Body of pancreas (tissue), 4 donors: ENCODE data around the gene ADRM1. TPM values are rescaled to one million over a fixed set of nuclear protein-coding genes. Genes with fewer than 3 reads are reported as not detected.

Experiments
- ATAC-seq: fragments of 150-250 bp; one replicate; pipeline ENCODE4 v1.9.1; 2016
- DNase-seq, 4 donors: peaks; one replicate each; pipeline ENCODE4 v3.0.0-alpha.2; 2019
- H3K27ac ChIP-seq, 4 donors: fragments of 200-600 bp; sonication (generic); 1 replicate in 3 of 4; 2 replicates in 1 of 4; pipeline versions ENCODE4 v1.5.1 to v1.6.1; 2016 to 2019; ENCODE audit warnings: mild to moderate bottlenecking in 1 of 4, mixed read lengths in 1 of 4, moderate library complexity in 1 of 4
- H3K27me3 ChIP-seq, 2 donors: fragments of 200-600 bp; sonication (generic); one replicate each; pipeline ENCODE4 v1.6.0; 2016; ENCODE audit warnings: mild to moderate bottlenecking in 1 of 2
- H3K36me3 ChIP-seq, 2 donors: fragments of 200-600 bp; sonication (generic); replicated peaks in 1 of 2; 2 replicates each; pipeline ENCODE4 v1.5.1; 2016; ENCODE audit warnings: low read depth in 2 of 2; ENCODE audit not compliant: insufficient read depth in 1 of 2
- H3K4me1 ChIP-seq: fragments of 200-600 bp; sonication (generic); one replicate; pipeline ENCODE4 v1.6.0; 2016
- H3K4me3 ChIP-seq, 2 donors: fragments of 200-600 bp; sonication (generic); 1 replicate in 1 of 2; 2 replicates in 1 of 2; pipeline ENCODE4 v1.5.1; 2016 to 2019
- H3K9me3 ChIP-seq, 3 donors: fragments of 200-600 bp; sonication (generic); 1 replicate in 2 of 3; 2 replicates in 1 of 3; pipeline ENCODE4 v1.5.1; 2016
- POLR2A ChIP-seq, 3 donors: fragments of 450-650 bp; IDR thresholded peaks; one replicate each; pipeline ENCODE4 v1.6.1; 2016; ENCODE audit warnings: antibody characterized with exemption in 3 of 3, mild to moderate bottlenecking in 2 of 3
- WGBS, 2 donors: methylation state at CpG; one replicate each; pipeline ENCODE4 v1.1.5; 2017; 5-methylcytosine and 5-hydroxymethylcytosine counted together
- intact Hi-C: fragments of 100-400 bp; cut with DNase I; formaldehyde crosslinking; loops from one replicate; pipeline ENCODE4 v1.15.1; 2023
- total RNA-seq, 2 donors: library from RNA; depleted of rRNA; stranded (reverse); fragments of >200 nt; gene quantifications; one replicate each; pipeline ENCODE4 v1.1.0, GENCODE V29; 2016
- TF ChIP-seq, protein P1 (sequence below), 7 experiments: fragments of 450-650 bp in 4 of 7; fragments of 200-600 bp in 3 of 7; sonication (generic) in 3 of 7; IDR thresholded peaks; one replicate each; pipeline ENCODE4 v1.5.1; 2016 to 2019; ENCODE audit warnings: antibody characterized with exemption in 7 of 7

Gene ADRM1
- total RNA-seq, 2 donors from 2014 or later = 79.9 to 104 TPM

DNA sequence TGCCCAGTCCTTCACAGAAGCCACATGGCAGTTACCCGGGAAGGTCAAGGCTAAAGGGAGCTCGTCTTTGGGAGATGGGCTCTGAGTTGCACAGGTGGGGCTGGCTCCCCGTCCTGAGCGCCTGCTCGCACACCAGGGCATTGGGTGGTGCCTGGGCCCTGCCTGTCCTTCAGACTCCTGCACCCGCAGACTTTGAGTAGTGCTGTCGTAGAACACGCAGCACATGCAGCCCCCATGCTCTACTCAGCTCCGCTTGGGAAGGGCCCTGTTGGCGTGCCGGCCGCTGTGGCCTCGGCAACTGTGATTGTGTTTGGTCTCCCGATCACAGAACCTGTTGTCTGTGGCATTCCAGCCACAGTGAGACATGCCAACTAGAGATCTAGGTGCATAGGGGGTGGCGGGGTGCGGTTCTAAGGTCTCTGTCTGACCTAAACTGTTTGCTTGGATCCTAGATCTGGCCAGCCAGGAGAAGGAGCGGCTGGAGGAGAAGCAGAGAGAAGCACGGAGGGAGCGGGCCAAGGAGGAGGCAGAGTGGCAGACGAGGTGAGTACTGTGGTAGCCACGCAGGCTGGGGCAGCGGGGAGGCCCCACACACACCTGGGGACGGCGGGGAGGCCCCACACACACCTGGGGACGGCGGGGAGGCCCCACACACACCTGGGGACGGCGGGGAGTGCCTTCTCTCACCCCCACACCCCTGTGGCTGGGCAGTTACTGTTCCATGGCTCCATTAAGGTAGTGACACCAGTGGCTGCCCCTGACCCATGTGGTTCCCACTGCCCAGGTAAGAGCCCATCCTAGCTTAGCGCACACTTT is 11.3 kb upstream of the ADRM1 start:
- Histone ChIP-seq H3K27ac (no peak overlapping the region), H3K36me3 (peaks cover 11 to 37% of the 10 kb centered on the region in 2 donors)
- WGBS, 2 donors = 90 to 91% methylated on average over 23 to 28 of the region's 29 CpGs

DNA sequence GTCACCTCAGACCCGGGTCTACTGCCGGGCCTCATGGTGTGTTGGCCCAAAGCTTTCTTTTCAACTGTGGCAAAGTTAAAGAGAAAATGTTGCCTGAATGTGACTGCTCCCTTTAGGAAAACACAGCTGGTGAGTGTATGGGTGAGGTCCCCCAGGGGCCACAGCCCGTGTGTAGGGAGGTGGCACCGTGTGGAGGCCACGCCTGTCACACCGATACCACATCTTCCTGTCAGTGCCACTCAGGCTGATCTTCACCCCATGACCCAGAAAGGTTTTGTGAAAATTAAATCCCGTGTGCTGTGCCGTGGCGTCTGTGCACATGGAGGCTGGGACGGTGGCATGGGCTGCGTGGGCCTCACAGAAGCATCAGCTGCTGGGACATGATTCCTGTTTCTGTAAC is 10.7 kb upstream of the ADRM1 start:
- H3K27ac ChIP-seq = no peak overlapping the region
- peaks cover 11 to 33% of the 10 kb centered on the region in 2 donors for H3K36me3 ChIP-seq
- WGBS, 2 donors = 90 to 94% methylated on average over 11 of the region's 11 CpGs
- TF ChIP-seq, protein P1, sequence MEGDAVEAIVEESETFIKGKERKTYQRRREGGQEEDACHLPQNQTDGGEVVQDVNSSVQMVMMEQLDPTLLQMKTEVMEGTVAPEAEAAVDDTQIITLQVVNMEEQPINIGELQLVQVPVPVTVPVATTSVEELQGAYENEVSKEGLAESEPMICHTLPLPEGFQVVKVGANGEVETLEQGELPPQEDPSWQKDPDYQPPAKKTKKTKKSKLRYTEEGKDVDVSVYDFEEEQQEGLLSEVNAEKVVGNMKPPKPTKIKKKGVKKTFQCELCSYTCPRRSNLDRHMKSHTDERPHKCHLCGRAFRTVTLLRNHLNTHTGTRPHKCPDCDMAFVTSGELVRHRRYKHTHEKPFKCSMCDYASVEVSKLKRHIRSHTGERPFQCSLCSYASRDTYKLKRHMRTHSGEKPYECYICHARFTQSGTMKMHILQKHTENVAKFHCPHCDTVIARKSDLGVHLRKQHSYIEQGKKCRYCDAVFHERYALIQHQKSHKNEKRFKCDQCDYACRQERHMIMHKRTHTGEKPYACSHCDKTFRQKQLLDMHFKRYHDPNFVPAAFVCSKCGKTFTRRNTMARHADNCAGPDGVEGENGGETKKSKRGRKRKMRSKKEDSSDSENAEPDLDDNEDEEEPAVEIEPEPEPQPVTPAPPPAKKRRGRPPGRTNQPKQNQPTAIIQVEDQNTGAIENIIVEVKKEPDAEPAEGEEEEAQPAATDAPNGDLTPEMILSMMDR (IDR thresholded peaks at IDR 0.05) = no peak
- no peak for TF ChIP-seq POLR2A (IDR thresholded peaks at IDR 0.05)
- intact Hi-C loops = loop anchor here (10.0 kb wide), 1 partner anchor 47 kb away; no protein-coding TSS in a partner anchor
- DNase-seq = no peak
- H3K27me3 ChIP-seq = no peaks in the 10 kb centered on the region
- peaks cover 5% of the 10 kb centered on the region for H3K4me1 ChIP-seq
- ATAC-seq = no peak
- no peaks in the 10 kb centered on the region for H3K9me3 ChIP-seq
- H3K4me3 ChIP-seq = no peak overlapping the region

More for the DNA sequence above, 11.3 kb upstream of the ADRM1 start:
- H3K4me1 ChIP-seq = no peaks in the 10 kb centered on the region
- no peaks in the 10 kb centered on the region for H3K27me3 ChIP-seq
- H3K9me3 ChIP-seq = no peaks in the 10 kb centered on the region
- DNase-seq (no peak), ATAC-seq (no peak)
- TF ChIP-seq, protein P1 (IDR thresholded peaks at IDR 0.05) = no peak
- TF ChIP-seq POLR2A (IDR thresholded peaks at IDR 0.05) = no peak
- no peak overlapping the region for H3K4me3 ChIP-seq
- intact Hi-C loops = loop anchor here (10.0 kb wide), 1 partner anchor 47 kb away; no protein-coding TSS in a partner anchor

DNA sequence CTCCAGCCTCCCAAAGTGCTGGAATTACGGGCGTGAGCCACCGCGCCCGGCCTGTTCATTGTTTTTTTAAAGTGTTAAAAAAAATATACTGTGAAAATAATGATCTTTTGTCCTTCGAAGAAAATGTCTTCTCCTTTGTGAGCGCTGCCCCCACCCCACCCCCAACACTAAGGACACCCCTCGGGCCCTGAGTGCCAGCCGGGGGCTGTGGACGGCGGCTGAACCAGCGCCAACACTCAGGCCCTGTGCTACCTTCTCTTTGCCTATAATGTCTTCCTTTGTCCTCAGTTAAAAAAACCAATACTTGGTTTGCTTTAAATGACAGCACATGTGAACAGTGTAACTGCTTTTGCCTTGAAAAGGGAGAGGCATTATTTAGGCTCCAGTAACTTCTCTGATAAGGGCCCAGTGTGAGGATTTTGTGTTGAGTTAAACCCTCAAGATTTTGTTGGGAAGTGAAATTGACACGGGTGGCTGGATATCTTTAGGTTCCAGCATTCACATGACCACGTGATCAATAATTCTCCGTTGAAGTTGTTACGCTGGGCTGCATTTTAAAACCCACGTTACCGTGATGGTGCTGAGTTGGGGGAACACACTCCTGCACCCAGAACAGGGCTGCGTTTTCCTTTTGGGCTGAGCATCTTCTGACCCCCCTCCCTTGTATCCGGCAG is 9.5 kb upstream of the ADRM1 start:
- Histone ChIP-seq H3K4me1 (peaks cover 16% of the 10 kb centered on the region), H3K27me3 (no peaks in the 10 kb centered on the region), H3K4me3 (no peak overlapping the region), H3K9me3 (no peaks in the 10 kb centered on the region), H3K36me3 (peaks cover 11 to 33% of the 10 kb centered on the region in 2 donors), H3K27ac (no peak overlapping the region)
- intact Hi-C loops = loop anchor here (10.0 kb wide), 1 partner anchor 48 kb away; no protein-coding TSS in a partner anchor
- WGBS, 2 donors = 81 to 86% methylated on average over 19 to 20 of the region's 20 CpGs
- no peak for ATAC-seq
- DNase-seq = no peak
- TF ChIP-seq, protein P1 (IDR thresholded peaks at IDR 0.05) = no peak
- TF ChIP-seq POLR2A (IDR thresholded peaks at IDR 0.05) = no peak

DNA sequence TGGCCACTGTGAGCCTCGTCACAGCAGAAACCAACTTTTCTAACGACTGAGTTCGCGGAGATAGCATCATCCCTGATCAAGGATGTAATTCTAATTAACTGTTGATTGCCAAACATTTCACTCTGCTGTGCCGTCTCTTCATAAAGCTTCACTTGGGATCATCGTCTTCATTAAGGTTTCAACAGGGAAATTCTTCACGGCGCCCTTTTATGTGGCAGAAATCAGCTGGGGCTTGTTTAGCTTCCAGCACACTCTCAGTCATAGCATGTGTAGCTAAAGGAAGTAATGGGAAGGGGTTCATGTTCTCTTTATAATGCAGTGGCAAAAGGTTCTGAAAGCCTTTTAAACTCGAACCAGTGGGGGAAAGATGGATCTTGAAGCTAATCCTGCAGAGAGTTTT is 8.9 kb upstream of the ADRM1 start:
- Histone ChIP-seq H3K27ac (no peak overlapping the region), H3K4me3 (no peak overlapping the region), H3K36me3 (peaks cover 6 to 33% of the 10 kb centered on the region in 2 donors), H3K9me3 (no peaks in the 10 kb centered on the region), H3K27me3 (no peaks in the 10 kb centered on the region), H3K4me1 (peaks cover 23% of the 10 kb centered on the region)
- no peak for TF ChIP-seq POLR2A (IDR thresholded peaks at IDR 0.05)
- TF ChIP-seq, protein P1 (IDR thresholded peaks at IDR 0.05) = no peak
- 84 to 88% methylated on average over 9 of the region's 9 CpGs for WGBS, 2 donors
- intact Hi-C loops = loop anchor here (10.0 kb wide), 1 partner anchor 49 kb away; no protein-coding TSS in a partner anchor
- ATAC-seq = no peak
- DNase-seq = no peak
